HEK293 (cell line): ENCODE results near the gene IFT122.

Experiments used
- CTCF ChIA-PET: fragments of 350-600 bp; formaldehyde crosslinking; extraction: SDS; loops from one replicate; lab custom pipeline; 2021; ENCODE audit warnings: antibody characterized with exemption; lab: Yijun Ruan, JAX
- POLR2A ChIA-PET: fragments of 300-600 bp; formaldehyde crosslinking; extraction: SDS; loops from one replicate; lab custom pipeline; 2020; ENCODE audit warnings: antibody characterized with exemption, inconsistent platforms; lab: Yijun Ruan, JAX
- H3K27ac ChIP-seq: fragments of 200-500 bp; sonication (Bioruptor generic); 2 replicates; pipeline ENCODE4 v1.5.1; 2014; ENCODE audit warnings: low read depth, low read length, control low read depth, inconsistent platforms; ENCODE audit errors: extremely low read depth
- H3K36me3 ChIP-seq, 2 experiments: fragments of 200-500 bp in 1 of 2; sonication (Bioruptor generic) in 1 of 2; 1 replicate in 1 of 2; 2 replicates in 1 of 2; pipeline ENCODE4 v1.5.1; 2014 to 2017; ENCODE audit warnings: inconsistent platforms in 2 of 2, low read length in 2 of 2; ENCODE audit not compliant: control insufficient read depth in 2 of 2, insufficient read depth in 1 of 2
- H3K4me1 ChIP-seq: fragments of 200-500 bp; sonication (Bioruptor generic); 2 replicates; pipeline ENCODE4 v1.5.1; 2014; ENCODE audit warnings: mild to moderate bottlenecking, low read length, inconsistent platforms; ENCODE audit not compliant: control insufficient read depth, insufficient read depth
- H3K4me3 ChIP-seq: 2 replicates; pipeline ENCODE4 v1.5.1; 2011; ENCODE audit warnings: low read depth, mild to moderate bottlenecking, control low read depth, low read length, moderate library complexity
- H3K9me3 ChIP-seq: fragments of 200-500 bp; sonication (Bioruptor generic); 2 replicates; pipeline ENCODE4 v1.5.1; 2014; ENCODE audit warnings: low read depth, low read length, inconsistent platforms; ENCODE audit not compliant: control insufficient read depth, insufficient read depth
- BCL11B ChIP-seq: fragments of 450-650 bp; formaldehyde crosslinking; IDR thresholded peaks from 2 replicates; pipeline ENCODE4 v1.5.1; 2016; ENCODE audit warnings: low read depth, missing biosample characterization, missing genetic modification characterization
- EGR2 ChIP-seq: fragments of 450-650 bp; formaldehyde crosslinking; IDR thresholded peaks from 2 replicates; pipeline ENCODE4 v1.5.1; 2016; ENCODE audit warnings: low read depth, missing biosample characterization, missing genetic modification characterization
- FEZF1 ChIP-seq: fragments of 450-650 bp; formaldehyde crosslinking; IDR thresholded peaks from 2 replicates; pipeline ENCODE4 v1.5.1; 2016; ENCODE audit warnings: missing biosample characterization, missing genetic modification characterization
- GLIS2 ChIP-seq: fragments of 450-650 bp; formaldehyde crosslinking; IDR thresholded peaks from 2 replicates; pipeline ENCODE4 v1.5.1; 2016; ENCODE audit warnings: missing biosample characterization, missing genetic modification characterization
- HOXA7 ChIP-seq: sonication (generic); formaldehyde crosslinking; IDR thresholded peaks from 2 replicates; pipeline ENCODE4 v1.8.1; 2022; ENCODE audit warnings: missing genetic modification reagents, borderline replicate concordance
- KLF16 ChIP-seq: fragments of 450-650 bp; formaldehyde crosslinking; IDR thresholded peaks from 2 replicates; pipeline ENCODE4 v1.5.1; 2017; ENCODE audit warnings: missing biosample characterization, missing genetic modification characterization
- OSR2 ChIP-seq: fragments of 450-650 bp; formaldehyde crosslinking; IDR thresholded peaks from 2 replicates; pipeline ENCODE4 v1.5.1; 2016; ENCODE audit warnings: missing biosample characterization, missing genetic modification characterization
- PRDM1 ChIP-seq: fragments of 450-650 bp; formaldehyde crosslinking; IDR thresholded peaks from 2 replicates; pipeline ENCODE4; 2016; ENCODE audit warnings: missing biosample characterization, missing genetic modification characterization
- SALL2 ChIP-seq: fragments of 450-650 bp; formaldehyde crosslinking; IDR thresholded peaks from 2 replicates; pipeline ENCODE4 v1.5.0; 2017; ENCODE audit warnings: missing biosample characterization, mild to moderate bottlenecking, missing genetic modification characterization, borderline replicate concordance
- SETDB1 ChIP-seq: IDR thresholded peaks from one replicate; pipeline ENCODE4 v1.6.1; 2017; ENCODE audit warnings: mild to moderate bottlenecking, low read length, moderate library complexity, mixed read lengths; ENCODE audit not compliant: insufficient read length
- SP3 ChIP-seq: fragments of 450-650 bp; formaldehyde crosslinking; IDR thresholded peaks from 2 replicates; pipeline ENCODE4 v1.5.1; 2016; ENCODE audit warnings: missing biosample characterization, missing genetic modification characterization
- YY2 ChIP-seq: fragments of 450-650 bp; formaldehyde crosslinking; IDR thresholded peaks from 2 replicates; pipeline ENCODE4 v1.5.1; 2016; ENCODE audit warnings: missing biosample characterization, missing genetic modification characterization
- ZFHX2 ChIP-seq: fragments of 450-650 bp; formaldehyde crosslinking; conservative IDR thresholded peaks from 2 replicates; pipeline ENCODE4 v1.5.1; 2016; ENCODE audit warnings: missing biosample characterization, missing genetic modification characterization
- ZNF138 ChIP-seq: fragments of 450-650 bp; formaldehyde crosslinking; IDR thresholded peaks from 2 replicates; pipeline ENCODE4 v1.5.1; 2016; ENCODE audit warnings: missing biosample characterization, missing genetic modification characterization, borderline replicate concordance
- ZNF248 ChIP-seq: fragments of 450-650 bp; formaldehyde crosslinking; IDR thresholded peaks from 2 replicates; pipeline ENCODE4 v1.5.1; 2017; ENCODE audit warnings: missing biosample characterization, missing genetic modification characterization
- ZNF266 ChIP-seq: fragments of 450-650 bp; formaldehyde crosslinking; IDR thresholded peaks from 2 replicates; pipeline ENCODE4 v1.5.1; 2016; ENCODE audit warnings: missing biosample characterization, missing genetic modification characterization, low read depth
- ZNF274 ChIP-seq, 2 experiments: fragments of 200-500 bp in 1 of 2; fragments of 450-650 bp in 1 of 2; sonication (Bioruptor generic) in 1 of 2; formaldehyde crosslinking in 1 of 2; IDR thresholded peaks; 2 replicates each; pipeline versions ENCODE4 v1.5.1 to v1.6.1; 2014 to 2016; ENCODE audit warnings: borderline replicate concordance in 1 of 2, inconsistent platforms in 1 of 2, low read length in 1 of 2, missing biosample characterization in 1 of 2, missing genetic modification characterization in 1 of 2
- ZNF658 ChIP-seq: fragments of 450-650 bp; formaldehyde crosslinking; IDR thresholded peaks from 2 replicates; pipeline ENCODE4; 2016; ENCODE audit warnings: missing biosample characterization, missing genetic modification characterization
- ZNF664 ChIP-seq: fragments of 450-650 bp; formaldehyde crosslinking; IDR thresholded peaks from 2 replicates; pipeline ENCODE4 v1.5.1; 2016; ENCODE audit warnings: missing biosample characterization, missing genetic modification characterization
- ZNF785 ChIP-seq: fragments of 450-650 bp; formaldehyde crosslinking; IDR thresholded peaks from 2 replicates; pipeline ENCODE4 v1.5.1; 2016; ENCODE audit warnings: missing biosample characterization, missing genetic modification characterization
- ZNF791 ChIP-seq: fragments of 450-650 bp; formaldehyde crosslinking; IDR thresholded peaks from 2 replicates; pipeline ENCODE4 v1.5.1; 2016; ENCODE audit warnings: missing biosample characterization, missing genetic modification characterization
- ZNF830 ChIP-seq: fragments of 450-650 bp; IDR thresholded peaks from 2 replicates; pipeline ENCODE4 v1.5.0; 2018; ENCODE audit warnings: missing biosample characterization, missing genetic modification characterization, low read depth, mild to moderate bottlenecking, moderate library complexity
- ZNF837 ChIP-seq: fragments of 450-650 bp; formaldehyde crosslinking; IDR thresholded peaks from 2 replicates; pipeline ENCODE4 v1.5.1; 2016; ENCODE audit warnings: missing biosample characterization, missing genetic modification characterization
- TF ChIP-seq, protein P1 (sequence below): fragments of 450-650 bp; formaldehyde crosslinking; conservative IDR thresholded peaks from 2 replicates; pipeline ENCODE4 v1.5.1; 2016; ENCODE audit warnings: low read depth, missing biosample characterization, missing genetic modification characterization
- TF ChIP-seq, protein P2 (sequence below): fragments of 450-650 bp; formaldehyde crosslinking; IDR thresholded peaks from 2 replicates; pipeline ENCODE4 v1.5.1; 2016; ENCODE audit warnings: missing biosample characterization, missing genetic modification characterization
- TF ChIP-seq, protein P3 (sequence below): fragments of 450-650 bp; formaldehyde crosslinking; IDR thresholded peaks from 2 replicates; pipeline ENCODE4 v1.5.1; 2016; ENCODE audit warnings: missing biosample characterization, missing genetic modification characterization

IFT122 gene

DNA sequence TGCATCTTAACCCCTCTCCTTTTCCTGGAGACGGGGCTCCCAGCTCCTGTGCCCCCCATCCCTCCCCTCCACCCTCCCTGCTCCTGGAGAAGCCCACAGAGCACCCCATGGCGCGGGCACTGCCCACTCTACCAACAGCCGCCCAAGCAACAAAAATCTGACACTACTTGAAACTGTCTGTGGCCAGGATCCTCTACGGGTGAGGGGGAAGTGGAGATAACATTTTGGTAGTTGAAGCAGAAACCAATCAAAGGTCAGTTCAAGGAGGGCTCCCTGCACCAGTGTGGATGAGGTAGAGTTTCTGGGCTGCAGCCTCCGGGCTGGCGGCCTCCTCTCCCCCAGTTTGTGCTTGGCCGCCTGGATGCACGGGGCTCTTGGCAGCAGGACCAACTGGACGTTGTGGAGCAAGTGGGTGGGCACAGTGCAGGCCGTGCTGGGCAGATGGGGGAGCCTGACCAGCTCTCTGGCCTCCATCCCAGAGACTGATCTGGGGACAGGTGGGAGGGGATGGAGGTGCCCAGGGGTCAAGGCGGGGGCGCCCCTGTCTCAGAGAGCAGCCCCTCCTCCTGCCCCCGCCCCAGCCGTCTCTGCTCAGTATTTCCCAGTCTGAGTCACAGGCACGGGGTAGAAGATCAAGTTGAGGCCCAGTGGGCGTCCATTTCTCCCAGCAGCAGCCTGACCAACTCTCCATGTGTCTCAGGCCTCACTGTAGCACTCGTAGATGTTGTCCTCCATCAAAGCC lies 115.8 kb downstream of the IFT122 start:
- Histone ChIP-seq H3K4me3 (no peak overlapping the region), H3K4me1 (no peaks in the 10 kb centered on the region), H3K9me3 (no peaks in the 10 kb centered on the region), H3K27ac (no peak overlapping the region), H3K36me3 (peaks cover 0 to 38% of the 10 kb centered on the region in 2 experiments; a peak in 1 of 3 replicates)
- POLR2A ChIA-PET = no interaction called here
- TF ChIP-seq GLIS2 (tag by site-specific recombination) (no peak), SP3 (tag by site-specific recombination) (no peak), ZNF248 (tag by site-specific recombination) (no peak), SETDB1 (no peak), ZFHX2 (tag by site-specific recombination) (0 out of 2 replicates have a peak, but pooled peaks have one; percentile 16), EGR2 (tag by site-specific recombination) (peak; percentile 26; the same call in 1 of the 2 replicates)
- TF ChIP-seq, protein P1, sequence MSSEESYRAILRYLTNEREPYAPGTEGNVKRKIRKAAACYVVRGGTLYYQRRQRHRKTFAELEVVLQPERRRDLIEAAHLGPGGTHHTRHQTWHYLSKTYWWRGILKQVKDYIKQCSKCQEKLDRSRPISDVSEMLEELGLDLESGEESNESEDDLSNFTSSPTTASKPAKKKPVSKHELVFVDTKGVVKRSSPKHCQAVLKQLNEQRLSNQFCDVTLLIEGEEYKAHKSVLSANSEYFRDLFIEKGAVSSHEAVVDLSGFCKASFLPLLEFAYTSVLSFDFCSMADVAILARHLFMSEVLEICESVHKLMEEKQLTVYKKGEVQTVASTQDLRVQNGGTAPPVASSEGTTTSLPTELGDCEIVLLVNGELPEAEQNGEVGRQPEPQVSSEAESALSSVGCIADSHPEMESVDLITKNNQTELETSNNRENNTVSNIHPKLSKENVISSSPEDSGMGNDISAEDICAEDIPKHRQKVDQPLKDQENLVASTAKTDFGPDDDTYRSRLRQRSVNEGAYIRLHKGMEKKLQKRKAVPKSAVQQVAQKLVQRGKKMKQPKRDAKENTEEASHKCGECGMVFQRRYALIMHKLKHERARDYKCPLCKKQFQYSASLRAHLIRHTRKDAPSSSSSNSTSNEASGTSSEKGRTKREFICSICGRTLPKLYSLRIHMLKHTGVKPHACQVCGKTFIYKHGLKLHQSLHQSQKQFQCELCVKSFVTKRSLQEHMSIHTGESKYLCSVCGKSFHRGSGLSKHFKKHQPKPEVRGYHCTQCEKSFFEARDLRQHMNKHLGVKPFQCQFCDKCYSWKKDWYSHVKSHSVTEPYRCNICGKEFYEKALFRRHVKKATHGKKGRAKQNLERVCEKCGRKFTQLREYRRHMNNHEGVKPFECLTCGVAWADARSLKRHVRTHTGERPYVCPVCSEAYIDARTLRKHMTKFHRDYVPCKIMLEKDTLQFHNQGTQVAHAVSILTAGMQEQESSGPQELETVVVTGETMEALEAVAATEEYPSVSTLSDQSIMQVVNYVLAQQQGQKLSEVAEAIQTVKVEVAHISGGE = no peak
- CTCF ChIA-PET = interaction anchor here (0.6 kb wide), 1 partner anchor 21 kb away, joined by 4 read pairs; no protein-coding TSS in a partner anchor

DNA sequence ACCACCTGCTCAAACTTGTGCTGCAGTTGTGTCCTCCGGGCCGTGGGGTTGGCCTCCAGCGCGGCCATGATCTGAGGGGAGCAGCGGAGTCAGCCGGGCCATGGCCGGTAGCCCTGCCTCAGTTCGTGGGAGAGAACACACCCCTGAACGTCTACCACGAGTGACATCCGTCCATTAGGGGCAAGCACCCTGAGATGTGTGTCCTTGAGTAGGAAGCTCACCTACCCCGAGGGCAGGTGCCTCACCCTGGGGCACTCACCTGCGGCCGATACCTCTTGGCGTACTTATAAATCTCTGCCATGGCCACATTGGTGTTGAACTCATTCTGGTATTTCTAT lies 116.3 kb downstream of the IFT122 start:
- CTCF ChIA-PET = no interaction called here

More for the DNA sequence above, 116.3 kb downstream of the IFT122 start:
- Histone ChIP-seq H3K36me3 (peaks cover 0 to 38% of the 10 kb centered on the region in 2 experiments; a peak in 1 of 3 replicates), H3K4me1 (no peaks in the 10 kb centered on the region), H3K27ac (no peak overlapping the region), H3K4me3 (no peak overlapping the region)
- POLR2A ChIA-PET = no interaction called here
- TF ChIP-seq ZNF658 (tag by site-specific recombination) (no peak), FEZF1 (no peak), BCL11B (tag by site-specific recombination) (no peak), ZNF830 (tag by site-specific recombination) (no peak), OSR2 (tag by site-specific recombination) (no peak), ZNF837 (tag by site-specific recombination) (no peak), KLF16 (no peak), ZNF266 (tag by site-specific recombination) (no peak), YY2 (no peak), ZNF664 (tag by site-specific recombination) (no peak), PRDM1 (tag by site-specific recombination) (no peak), ZNF785 (tag by site-specific recombination) (no peak), ZNF274 (IDR thresholded peaks at IDR 0.05; ENCODE audit: low read length) (no peak), ZNF274 (tag by site-specific recombination; IDR thresholded peaks at IDR 0.05; ENCODE audit: borderline replicate concordance) (no peak), SP3 (tag by site-specific recombination) (no peak), ZNF138 (tag by site-specific recombination) (no peak), SALL2 (tag by site-specific recombination) (no peak), HOXA7 (CRISPR knock-in tag) (no peak), ZNF791 (no peak)
- TF ChIP-seq, protein P2, sequence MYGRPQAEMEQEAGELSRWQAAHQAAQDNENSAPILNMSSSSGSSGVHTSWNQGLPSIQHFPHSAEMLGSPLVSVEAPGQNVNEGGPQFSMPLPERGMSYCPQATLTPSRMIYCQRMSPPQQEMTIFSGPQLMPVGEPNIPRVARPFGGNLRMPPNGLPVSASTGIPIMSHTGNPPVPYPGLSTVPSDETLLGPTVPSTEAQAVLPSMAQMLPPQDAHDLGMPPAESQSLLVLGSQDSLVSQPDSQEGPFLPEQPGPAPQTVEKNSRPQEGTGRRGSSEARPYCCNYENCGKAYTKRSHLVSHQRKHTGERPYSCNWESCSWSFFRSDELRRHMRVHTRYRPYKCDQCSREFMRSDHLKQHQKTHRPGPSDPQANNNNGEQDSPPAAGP = no peak
- TF ChIP-seq, protein P3, sequence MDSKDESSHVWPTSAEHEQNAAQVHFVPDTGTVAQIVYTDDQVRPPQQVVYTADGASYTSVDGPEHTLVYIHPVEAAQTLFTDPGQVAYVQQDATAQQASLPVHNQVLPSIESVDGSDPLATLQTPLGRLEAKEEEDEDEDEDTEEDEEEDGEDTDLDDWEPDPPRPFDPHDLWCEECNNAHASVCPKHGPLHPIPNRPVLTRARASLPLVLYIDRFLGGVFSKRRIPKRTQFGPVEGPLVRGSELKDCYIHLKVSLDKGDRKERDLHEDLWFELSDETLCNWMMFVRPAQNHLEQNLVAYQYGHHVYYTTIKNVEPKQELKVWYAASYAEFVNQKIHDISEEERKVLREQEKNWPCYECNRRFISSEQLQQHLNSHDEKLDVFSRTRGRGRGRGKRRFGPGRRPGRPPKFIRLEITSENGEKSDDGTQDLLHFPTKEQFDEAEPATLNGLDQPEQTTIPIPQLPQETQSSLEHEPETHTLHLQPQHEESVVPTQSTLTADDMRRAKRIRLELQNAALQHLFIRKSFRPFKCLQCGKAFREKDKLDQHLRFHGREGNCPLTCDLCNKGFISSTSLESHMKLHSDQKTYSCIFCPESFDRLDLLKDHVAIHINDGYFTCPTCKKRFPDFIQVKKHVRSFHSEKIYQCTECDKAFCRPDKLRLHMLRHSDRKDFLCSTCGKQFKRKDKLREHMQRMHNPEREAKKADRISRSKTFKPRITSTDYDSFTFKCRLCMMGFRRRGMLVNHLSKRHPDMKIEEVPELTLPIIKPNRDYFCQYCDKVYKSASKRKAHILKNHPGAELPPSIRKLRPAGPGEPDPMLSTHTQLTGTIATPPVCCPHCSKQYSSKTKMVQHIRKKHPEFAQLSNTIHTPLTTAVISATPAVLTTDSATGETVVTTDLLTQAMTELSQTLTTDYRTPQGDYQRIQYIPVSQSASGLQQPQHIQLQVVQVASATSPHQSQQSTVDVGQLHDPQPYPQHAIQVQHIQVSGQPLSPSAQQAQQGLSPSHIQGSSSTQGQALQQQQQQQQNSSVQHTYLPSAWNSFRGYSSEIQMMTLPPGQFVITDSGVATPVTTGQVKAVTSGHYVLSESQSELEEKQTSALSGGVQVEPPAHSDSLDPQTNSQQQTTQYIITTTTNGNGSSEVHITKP (tag by site-specific recombination) = no peak
- TF ChIP-seq, all 188 proteins: peak for 0
- H3K9me3 ChIP-seq = no peaks in the 10 kb centered on the region
